RWPE2 (cell line): ENCODE results near the gene TUFT1.

Source experiments
- ATAC-seq: fragments of 200-7000 bp; cut with Tn5 transposase; 3 replicates; pipeline ENCODE4 v1.9.1; 2021; ENCODE audit warnings: low read depth
- DNase-seq: peaks from one replicate; pipeline ENCODE4 v3.0.0-alpha.2; 2020; ENCODE audit warnings: low spot score
- H3K27ac ChIP-seq: fragments of 450-650 bp; 2 replicates; pipeline ENCODE4 v1.5.1; 2017; ENCODE audit warnings: mild to moderate bottlenecking; ENCODE audit not compliant: poor library complexity, severe bottlenecking
- H3K27me3 ChIP-seq: fragments of 250-450 bp; sonication (Bioruptor Pico); 2 replicates; pipeline ENCODE4 v1.5.1; 2021; ENCODE audit warnings: mild to moderate bottlenecking, moderate library complexity; ENCODE audit not compliant: insufficient read depth, poor library complexity, severe bottlenecking
- H3K36me3 ChIP-seq: fragments of 250-450 bp; sonication (Bioruptor Pico); 2 replicates; pipeline ENCODE4 v1.5.1; 2020; ENCODE audit warnings: low read depth, mild to moderate bottlenecking, moderate library complexity
- H3K4me1 ChIP-seq: fragments of 250-450 bp; sonication (Bioruptor Pico); 2 replicates; pipeline ENCODE4 v1.5.1; 2021; ENCODE audit warnings: mild to moderate bottlenecking, moderate library complexity; ENCODE audit not compliant: insufficient read depth, poor library complexity, severe bottlenecking
- H3K4me3 ChIP-seq: fragments of 250-450 bp; sonication (Bioruptor Pico); 2 replicates; pipeline ENCODE4 v1.5.1; 2021; ENCODE audit warnings: mild to moderate bottlenecking, moderate library complexity; ENCODE audit not compliant: severe bottlenecking
- H3K9me3 ChIP-seq: fragments of 250-450 bp; sonication (Bioruptor Pico); 2 replicates; pipeline ENCODE4 v1.5.1; 2021; ENCODE audit warnings: mild to moderate bottlenecking, moderate library complexity; ENCODE audit not compliant: severe bottlenecking
- TF ChIP-seq, protein P1 (sequence below): fragments of 450-650 bp; IDR thresholded peaks from one replicate; pipeline ENCODE4 v1.5.1; 2017; ENCODE audit warnings: mild to moderate bottlenecking, moderate library complexity; ENCODE audit not compliant: poor library complexity, severe bottlenecking

The TUFT1 gene

GRCh38 chr1:151494741-151495281 is 45.3 kb upstream of the TUFT1 start:
- peaks cover 16% of the 10 kb centered on the region for H3K4me1 ChIP-seq
- no peaks in the 10 kb centered on the region for H3K9me3 ChIP-seq
- H3K4me3 ChIP-seq, result no peak overlapping the region
- peak; percentile 90 for ATAC-seq
- TF ChIP-seq, protein P1, sequence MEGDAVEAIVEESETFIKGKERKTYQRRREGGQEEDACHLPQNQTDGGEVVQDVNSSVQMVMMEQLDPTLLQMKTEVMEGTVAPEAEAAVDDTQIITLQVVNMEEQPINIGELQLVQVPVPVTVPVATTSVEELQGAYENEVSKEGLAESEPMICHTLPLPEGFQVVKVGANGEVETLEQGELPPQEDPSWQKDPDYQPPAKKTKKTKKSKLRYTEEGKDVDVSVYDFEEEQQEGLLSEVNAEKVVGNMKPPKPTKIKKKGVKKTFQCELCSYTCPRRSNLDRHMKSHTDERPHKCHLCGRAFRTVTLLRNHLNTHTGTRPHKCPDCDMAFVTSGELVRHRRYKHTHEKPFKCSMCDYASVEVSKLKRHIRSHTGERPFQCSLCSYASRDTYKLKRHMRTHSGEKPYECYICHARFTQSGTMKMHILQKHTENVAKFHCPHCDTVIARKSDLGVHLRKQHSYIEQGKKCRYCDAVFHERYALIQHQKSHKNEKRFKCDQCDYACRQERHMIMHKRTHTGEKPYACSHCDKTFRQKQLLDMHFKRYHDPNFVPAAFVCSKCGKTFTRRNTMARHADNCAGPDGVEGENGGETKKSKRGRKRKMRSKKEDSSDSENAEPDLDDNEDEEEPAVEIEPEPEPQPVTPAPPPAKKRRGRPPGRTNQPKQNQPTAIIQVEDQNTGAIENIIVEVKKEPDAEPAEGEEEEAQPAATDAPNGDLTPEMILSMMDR, result no peak
- no peak for DNase-seq
- no peaks in the 10 kb centered on the region for H3K27me3 ChIP-seq
- H3K36me3 ChIP-seq, result no peaks in the 10 kb centered on the region
- peak overlapping the region; percentile 27 for H3K27ac ChIP-seq

DNA sequence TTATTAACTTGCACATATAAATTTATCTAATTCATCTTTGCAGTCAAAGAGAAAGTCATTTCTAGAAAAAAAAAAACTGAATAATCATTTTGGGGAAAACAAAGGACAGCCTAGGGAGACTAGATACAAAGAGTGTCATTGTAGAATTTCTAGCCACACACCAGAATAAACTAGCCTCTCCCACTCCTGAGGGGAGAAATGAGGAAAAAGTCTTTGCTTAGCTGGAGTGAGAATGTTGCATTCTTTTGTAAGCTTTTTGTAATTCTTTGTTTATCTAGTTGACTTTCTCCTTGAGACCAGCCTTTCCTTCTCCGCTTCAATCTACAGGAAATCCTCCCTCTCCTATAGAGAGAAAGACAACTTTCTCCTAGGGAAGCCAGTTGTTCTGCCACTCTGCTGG is 44.8 kb upstream of the TUFT1 start:
- no peak overlapping the region for H3K4me3 ChIP-seq
- H3K27me3 ChIP-seq, result no peaks in the 10 kb centered on the region
- peak overlapping the region; percentile 27 for H3K27ac ChIP-seq
- ATAC-seq (no peak), DNase-seq (no peak)
- H3K4me1 ChIP-seq, result peaks cover 16% of the 10 kb centered on the region
- TF ChIP-seq, protein P1, result no peak
- no peaks in the 10 kb centered on the region for H3K9me3 ChIP-seq
- H3K36me3 ChIP-seq, result no peaks in the 10 kb centered on the region

GRCh38 chr1:151499365-151499764 is 40.7 kb upstream of the TUFT1 start:
- DNase-seq (no peak), ATAC-seq (no peak)
- no peaks in the 10 kb centered on the region for H3K27me3 ChIP-seq
- H3K4me1 ChIP-seq, result peaks cover 15% of the 10 kb centered on the region
- TF ChIP-seq, protein P1, result no peak
- H3K36me3 ChIP-seq, result no peaks in the 10 kb centered on the region
- H3K9me3 ChIP-seq, result no peaks in the 10 kb centered on the region
- no peak overlapping the region for H3K4me3 ChIP-seq
- H3K27ac ChIP-seq, result no peak overlapping the region

DNA sequence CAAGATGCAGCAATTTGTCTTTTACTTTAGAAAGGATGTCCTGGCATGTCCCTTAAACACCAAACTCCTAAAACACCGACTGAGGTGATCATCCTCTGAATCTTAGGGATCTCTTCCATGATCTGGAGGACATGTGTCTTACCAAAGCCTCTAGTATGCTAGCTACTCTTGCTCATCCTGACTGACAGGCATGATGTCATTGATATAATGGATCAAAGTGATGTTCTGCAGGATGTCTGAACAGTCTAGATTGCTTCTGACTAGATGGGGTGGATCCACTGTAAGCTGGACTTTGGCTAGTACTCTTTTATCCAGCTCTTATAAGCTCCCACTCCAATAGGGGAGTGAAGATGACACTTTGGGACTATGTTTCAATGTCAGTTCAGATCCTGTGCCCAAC is 40.2 kb upstream of the TUFT1 start:
- ATAC-seq (no peak), DNase-seq (no peak)
- Histone ChIP-seq H3K27me3 (no peaks in the 10 kb centered on the region), H3K27ac (no peak overlapping the region), H3K4me3 (no peak overlapping the region), H3K9me3 (no peaks in the 10 kb centered on the region), H3K4me1 (peaks cover 10% of the 10 kb centered on the region), H3K36me3 (no peaks in the 10 kb centered on the region)
- TF ChIP-seq, protein P1, result no peak

DNA sequence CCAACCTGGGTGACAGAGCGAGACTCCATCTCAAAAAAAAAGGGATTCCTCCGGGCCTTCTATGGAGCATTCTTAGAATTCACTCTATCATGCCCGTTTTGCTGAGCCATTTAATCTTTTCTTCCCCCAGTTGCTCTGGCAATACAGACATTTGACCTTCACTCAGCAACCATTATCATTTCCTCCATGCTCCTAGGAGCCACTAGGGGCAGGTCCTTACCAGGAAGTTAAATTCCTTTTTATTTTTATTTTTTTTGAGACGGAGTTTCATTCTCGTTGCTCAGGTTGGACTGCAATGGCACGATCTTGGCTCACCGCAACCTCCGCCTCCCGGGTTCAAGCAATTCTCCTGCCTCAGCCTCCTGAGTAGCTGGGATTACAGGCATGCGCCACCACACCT is 38.6 kb upstream of the TUFT1 start:
- DNase-seq (no peak), ATAC-seq (no peak)
- H3K4me1 ChIP-seq, result no peaks in the 10 kb centered on the region
- no peaks in the 10 kb centered on the region for H3K9me3 ChIP-seq
- TF ChIP-seq, protein P1, result peak; percentile 15
- H3K27ac ChIP-seq, result no peak overlapping the region
- no peaks in the 10 kb centered on the region for H3K36me3 ChIP-seq
- no peak overlapping the region for H3K4me3 ChIP-seq
- no peaks in the 10 kb centered on the region for H3K27me3 ChIP-seq
